Amniotic stem cell (primary cell): ENCODE data around the gene EMILIN2.

ENCODE experiments used
- DNase-seq: peaks from one replicate; lab custom pipeline; 2025; lab: John Stamatoyannopoulos, UW

Gene EMILIN2

DNA sequence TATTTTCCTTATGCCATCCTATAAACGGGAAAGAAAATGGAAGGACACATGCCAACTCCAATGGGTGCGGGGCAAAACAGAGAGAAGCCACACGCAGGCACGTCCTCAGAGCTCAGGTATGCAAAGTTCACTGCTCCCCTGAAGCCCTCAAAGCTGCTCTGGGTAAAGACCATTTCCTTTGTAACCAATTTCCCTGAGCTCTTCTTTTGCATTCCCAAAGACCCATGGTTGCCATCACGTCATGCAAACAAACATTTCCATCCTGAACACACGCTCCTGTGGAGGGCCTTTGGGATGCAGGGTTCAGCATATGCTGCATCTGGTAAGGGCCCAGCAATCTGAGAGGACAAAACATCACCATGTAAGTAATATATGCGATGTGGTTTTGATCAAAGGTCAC lies 69.4 kb downstream of the EMILIN2 start:
- no peak for DNase-seq

DNA sequence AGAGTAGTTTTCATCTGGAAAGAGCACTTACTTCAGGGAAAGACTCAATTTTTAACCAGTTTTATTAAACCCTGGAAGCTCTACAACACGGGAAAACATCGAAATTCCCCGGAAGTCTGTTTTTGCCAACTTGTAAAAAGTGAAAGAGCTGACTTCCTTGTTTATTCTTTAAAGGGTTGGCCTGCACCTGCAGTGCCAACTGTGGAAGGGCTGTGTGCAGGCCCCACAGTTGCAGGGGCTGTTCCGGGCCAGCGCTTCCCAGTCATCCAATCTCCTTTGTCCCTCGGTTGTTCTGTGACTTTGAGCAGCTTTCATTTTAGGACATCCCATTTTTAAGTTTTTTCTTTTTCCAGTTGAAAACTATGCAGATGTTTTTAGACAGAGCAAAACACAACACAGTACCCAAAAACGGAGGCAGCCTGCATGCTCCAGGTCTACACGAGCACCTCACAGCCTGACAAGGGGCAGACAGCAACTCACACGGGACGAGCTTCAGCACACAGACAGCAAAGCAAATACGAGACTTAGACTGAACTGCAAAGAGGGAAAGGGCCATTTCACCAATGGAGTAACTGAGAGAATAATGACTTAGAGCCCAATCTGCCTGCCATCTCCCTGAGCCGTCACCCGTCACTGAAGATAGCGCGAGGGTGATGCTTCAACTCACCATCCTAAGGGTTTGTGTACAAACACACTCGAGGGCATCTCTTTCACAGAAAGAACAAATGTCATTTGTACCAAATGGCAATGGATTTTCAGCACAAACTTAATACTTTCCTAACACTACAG lies 70.6 kb downstream of the EMILIN2 start:
- DNase-seq, result no peak

DNA sequence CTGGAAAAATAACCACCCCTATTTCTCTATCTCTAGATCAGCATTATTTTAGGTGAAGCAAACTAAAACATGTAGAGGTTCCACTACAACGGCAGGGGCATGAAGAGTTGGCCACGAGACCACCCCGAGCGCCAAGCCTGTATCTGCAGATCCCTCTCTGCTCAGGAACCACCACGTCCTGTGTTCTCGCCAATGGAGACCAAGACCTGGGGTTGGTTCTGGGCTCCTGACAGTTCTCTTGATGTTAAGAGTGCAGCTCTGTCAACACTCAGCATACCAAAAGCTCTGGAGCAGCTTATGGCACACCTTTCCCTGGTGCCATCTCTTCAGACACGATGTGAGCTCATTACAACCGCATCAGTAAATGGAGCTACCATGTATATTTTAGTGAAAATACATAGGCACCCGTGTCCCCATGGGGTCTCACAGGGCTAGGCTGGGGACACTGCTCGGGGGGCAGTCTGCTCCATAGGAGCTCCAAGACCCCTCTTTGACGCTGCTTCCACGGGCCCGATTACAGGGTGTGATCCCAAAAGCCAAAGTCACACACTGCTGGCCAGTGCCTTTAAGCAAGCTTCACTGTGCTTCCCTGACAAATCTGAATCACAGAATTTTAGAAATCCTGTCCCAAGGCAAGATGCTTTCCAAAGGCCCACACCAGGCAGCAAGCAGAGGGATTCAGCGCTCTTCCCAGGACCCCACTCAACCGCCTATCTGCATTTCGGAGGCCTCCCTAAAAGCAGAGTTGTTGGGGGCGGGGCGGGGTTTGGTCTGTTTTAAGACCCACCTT lies 72.2 kb downstream of the EMILIN2 start:
- DNase-seq, result no peak

- no peak for DNase-seq
These were observed 72.8 kb downstream of the EMILIN2 start for GRCh38 chr18:2919600-2919999.

DNA sequence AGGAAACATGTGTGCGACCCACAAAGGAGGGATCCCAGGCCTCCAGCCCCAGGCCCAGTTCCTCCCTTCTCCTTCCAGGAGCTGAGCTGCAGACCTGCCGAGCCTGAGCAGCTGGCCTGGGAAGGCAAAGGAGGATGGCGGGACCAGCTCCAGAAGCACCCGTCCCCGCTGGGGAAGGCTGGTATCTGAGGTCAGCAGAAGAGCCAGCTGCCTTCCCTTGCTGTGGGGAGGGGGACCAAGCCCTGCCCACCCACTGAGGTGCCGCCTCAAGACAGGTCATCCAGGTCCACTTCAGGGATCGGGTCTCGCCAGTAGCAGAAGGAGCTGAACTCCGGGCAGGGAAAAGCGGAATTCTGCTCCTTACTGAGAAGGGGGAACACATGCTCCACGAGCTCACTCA lies 73.2 kb downstream of the EMILIN2 start:
- no peak for DNase-seq

DNA sequence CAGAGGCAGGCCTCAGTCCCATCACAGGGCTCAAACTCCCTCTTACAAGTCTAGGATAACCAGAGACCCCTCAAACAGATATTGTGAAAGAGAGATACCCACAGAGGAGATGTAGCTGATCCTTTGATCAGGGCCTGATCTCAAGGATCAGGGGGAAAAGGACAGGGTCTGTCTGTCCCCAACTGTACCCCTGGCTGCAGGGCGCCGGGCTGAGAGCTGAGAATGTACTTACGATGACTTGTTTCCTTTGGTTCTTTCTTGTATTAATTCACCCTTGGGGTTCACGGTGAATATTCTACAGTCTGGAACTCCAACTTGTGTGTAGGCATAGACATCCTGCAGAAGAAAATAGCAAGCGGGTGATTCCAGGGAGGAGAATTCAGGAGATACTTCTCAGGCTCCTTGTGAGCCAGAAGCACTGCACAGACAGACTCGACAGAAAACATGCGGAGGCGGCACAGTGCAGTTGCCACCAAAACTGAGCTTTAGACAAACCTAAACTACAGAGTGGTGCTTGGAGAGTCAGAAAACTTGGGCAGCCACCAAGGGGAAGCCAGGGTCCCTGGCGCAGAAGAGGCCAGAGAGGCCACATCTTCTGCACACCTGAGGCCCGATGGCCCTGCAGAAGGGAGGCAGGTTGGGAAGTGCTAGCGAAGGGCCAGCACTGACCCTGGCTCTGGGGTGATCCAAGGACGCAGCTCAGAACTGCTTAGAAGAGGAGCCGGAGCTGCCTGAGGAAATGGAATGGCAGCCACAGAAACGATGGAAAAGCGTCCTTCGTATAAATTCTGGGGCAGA lies 73.9 kb downstream of the EMILIN2 start:
- no peak for DNase-seq

- no peak for DNase-seq
These were observed 75.0 kb downstream of the EMILIN2 start for GRCh38 chr18:2921778-2922177.

GRCh38 chr18:2923464-2923863 lies 76.7 kb downstream of the EMILIN2 start:
- no peak for DNase-seq

- DNase-seq, result no peak
These were observed 78.1 kb downstream of the EMILIN2 start for GRCh38 chr18:2924920-2925319.

DNA sequence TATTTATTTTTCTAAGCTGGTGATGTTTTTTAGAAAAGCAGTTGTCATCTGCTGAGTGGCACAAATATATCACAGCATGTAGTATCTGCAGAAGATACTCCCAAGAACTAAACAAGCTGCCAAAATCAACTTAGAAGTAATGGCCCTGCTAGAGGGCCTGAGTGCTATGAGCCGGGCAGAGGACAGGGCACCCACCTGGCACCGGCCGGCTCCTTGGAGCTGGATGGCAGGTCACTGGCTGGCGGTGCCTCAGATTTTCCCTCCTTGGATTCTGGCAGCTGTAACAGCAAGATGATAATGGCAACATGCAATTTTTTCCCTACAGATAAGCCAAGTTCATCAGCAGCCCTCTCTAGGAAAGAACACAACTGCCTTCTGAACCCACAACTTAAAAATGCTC lies 79.7 kb downstream of the EMILIN2 start:
- DNase-seq, result no peak

GRCh38 chr18:2927745-2928144 lies 80.9 kb downstream of the EMILIN2 start:
- DNase-seq, result no peak

DNA sequence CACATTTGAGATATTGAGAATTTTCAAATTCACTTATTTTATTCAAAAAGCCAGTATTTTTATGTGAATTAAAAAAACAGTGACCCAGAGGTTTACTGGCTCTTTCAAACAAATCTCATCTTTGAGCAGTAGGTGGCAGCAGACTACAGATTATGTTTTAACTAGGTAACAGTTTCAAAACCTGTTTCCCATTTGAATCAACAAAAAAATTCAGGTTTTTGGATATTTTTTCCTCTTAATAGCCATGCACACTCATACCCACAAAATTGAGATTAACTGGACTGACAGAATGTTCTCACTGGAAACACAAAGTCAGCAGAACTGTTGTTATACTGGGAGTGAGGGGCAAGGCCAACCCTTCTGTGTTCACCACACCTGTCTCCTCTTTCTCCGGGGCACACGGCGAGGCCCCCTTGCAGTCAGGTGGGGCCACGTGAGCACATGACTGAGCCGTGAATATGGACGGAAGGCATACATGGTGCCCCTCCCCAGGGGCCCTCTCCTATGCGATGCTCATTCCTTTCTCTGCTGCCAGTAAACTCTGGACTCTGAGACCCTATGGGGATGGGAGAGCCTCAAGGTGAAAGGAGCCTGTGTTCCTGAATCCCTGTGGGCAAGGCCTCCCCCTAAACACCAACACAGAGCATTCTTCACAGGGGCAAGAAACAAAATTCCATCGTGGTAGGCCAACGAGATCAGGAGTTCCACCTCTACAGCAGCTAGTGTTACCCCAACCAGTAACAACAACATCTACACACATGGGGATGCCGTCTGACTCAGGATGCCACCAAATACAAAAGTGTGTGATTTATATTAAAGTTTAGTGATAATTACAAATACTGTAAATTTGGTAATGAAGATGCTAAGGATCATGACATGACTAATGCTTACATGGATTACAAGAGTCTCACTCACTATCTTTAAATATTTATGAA lies 85.7 kb downstream of the EMILIN2 start:
- DNase-seq, result peak; percentile 67

GRCh38 chr18:2933995-2934394 lies 87.2 kb downstream of the EMILIN2 start:
- DNase-seq, result no peak

- no peak for DNase-seq
These were observed 88.8 kb downstream of the EMILIN2 start for GRCh38 chr18:2935438-2936192.

DNA sequence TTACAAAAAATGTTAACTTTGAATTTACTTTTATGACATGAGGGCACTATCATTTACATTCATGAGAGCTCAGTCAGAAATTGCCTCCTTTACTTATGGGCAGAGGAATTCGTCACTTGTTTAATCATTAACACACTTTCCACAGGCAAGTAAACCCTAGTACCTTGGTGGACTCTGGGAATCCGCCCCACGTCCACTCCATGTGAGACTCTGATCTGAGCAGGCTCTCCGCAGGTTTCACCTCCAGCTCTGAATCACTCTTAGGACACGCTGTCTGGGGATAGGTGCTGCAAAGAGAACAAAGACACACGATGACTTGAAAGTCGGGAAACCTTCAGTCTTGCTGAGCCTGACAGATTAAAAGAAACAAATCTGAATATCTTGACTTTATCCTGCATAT lies 92.5 kb downstream of the EMILIN2 start:
- DNase-seq, result no peak

- no peak for DNase-seq
These were observed 101.2 kb downstream of the EMILIN2 start for GRCh38 chr18:2948038-2948437.

DNA sequence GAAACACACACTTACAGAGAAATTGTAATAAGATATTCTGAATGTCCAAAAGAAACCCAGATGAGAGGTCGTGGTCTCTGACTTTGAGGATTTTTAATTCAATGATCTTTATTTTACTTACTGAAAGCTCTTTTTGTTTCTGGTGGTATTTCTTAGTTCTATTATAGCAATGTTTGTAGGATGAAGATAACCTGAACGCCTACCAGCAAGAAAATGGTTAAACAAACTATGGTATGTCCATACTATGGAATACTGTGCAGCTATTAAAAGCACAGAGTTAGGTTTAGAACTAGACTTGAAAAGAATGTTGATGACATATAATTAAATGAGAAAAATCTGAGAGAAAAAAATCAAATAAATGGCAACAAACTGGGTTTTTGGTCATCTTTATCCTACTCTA lies 105.8 kb downstream of the EMILIN2 start:
- DNase-seq, result no peak

- no peak for DNase-seq
These were observed 107.3 kb downstream of the EMILIN2 start for GRCh38 chr18:2953935-2954653.

DNA sequence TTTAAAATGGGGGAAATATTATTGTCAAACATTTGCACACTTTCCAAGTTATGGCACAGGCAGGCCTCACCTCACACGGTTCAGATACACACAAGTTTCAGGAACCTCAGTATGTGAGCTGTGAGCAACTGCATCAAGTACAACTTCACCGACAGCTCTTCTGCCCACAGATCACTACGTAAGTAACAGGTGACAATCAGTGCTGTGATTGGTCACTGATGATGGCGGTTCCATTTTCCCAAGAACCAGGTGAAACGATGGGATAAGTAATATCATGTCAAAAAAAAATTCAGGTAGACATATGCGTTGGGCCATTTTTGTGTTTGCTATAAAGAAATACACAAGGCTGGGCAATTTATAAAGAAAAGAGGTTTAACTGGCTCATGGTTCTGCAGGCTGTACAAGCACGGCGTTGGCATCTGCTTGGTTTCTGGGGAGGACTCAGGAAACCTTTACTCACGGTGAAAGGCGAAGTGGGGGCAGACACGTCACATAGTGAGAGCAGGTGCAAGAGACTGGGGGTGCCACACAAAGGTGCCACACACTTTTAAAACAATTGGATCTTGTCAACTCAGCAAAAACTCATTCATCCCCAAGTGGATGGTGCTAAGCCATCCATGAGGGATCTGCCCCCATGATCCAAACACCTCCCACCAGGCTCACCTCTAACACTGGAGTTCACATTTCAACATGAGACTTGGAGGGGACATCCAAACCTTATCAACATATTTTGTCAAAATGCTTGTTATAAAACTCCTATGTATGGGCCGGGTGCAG lies 108.3 kb downstream of the EMILIN2 start:
- no peak for DNase-seq
